HCEC 1CT (cell line): ENCODE results near the gene RPAIN.
"Not testable (repeated sequence)": the region's sequence is repeated elsewhere in the genome, so short reads cannot be mapped to it uniquely, and the experiment has no call there.

Source experiments
- DNase-seq: peaks from one replicate; pipeline ENCODE4 v3.0.0-alpha.2; 2017

The RPAIN gene

GRCh38 chr17:5430413-5430999 is 10.5 kb downstream of the RPAIN start:
- no peak for DNase-seq

GRCh38 chr17:5431234-5431633 is 11.3 kb downstream of the RPAIN start:
- DNase-seq: not testable (repeated sequence)

- DNase-seq: no peak
These were observed 12.1 kb downstream of the RPAIN start for GRCh38 chr17:5431949-5432556.

GRCh38 chr17:5434984-5435383 is 15.0 kb downstream of the RPAIN start:
- DNase-seq: no peak

- DNase-seq: not testable (repeated sequence)
These were observed 15.9 kb downstream of the RPAIN start for GRCh38 chr17:5435781-5436315.

- DNase-seq: peak; percentile 47
These were observed 17.8 kb downstream of the RPAIN start for GRCh38 chr17:5437721-5438317.

- peak; percentile 89 for DNase-seq
These were observed 18.9 kb downstream of the RPAIN start, which contains the start of gene C1QBP for GRCh38 chr17:5438716-5439445. Gene C1QBP (minus strand): TSS chr17:5439155. CDS start chr17:5439073, 82 bp downstream.

- no peak for DNase-seq
These were observed 19.4 kb downstream of the RPAIN start for GRCh38 chr17:5439446-5439764.

GRCh38 chr17:5443728-5444127 is 23.7 kb downstream of the RPAIN start:
- no peak for DNase-seq

GRCh38 chr17:5444209-5444608 is 24.2 kb downstream of the RPAIN start:
- no peak for DNase-seq

GRCh38 chr17:5446786-5447185 is 26.8 kb downstream of the RPAIN start:
- no peak for DNase-seq

- DNase-seq: no peak
These were observed 44.9 kb downstream of the RPAIN start for GRCh38 chr17:5464717-5465507.

GRCh38 chr17:5466295-5466694 is 46.3 kb downstream of the RPAIN start:
- no peak for DNase-seq

- DNase-seq: no peak
These were observed 47.4 kb downstream of the RPAIN start for GRCh38 chr17:5467416-5467815.

GRCh38 chr17:5468075-5468473 is 48.1 kb downstream of the RPAIN start:
- DNase-seq: no peak

GRCh38 chr17:5472511-5472910 is 52.5 kb downstream of the RPAIN start:
- peak; percentile 10 for DNase-seq

GRCh38 chr17:5473906-5474305 is 53.9 kb downstream of the RPAIN start:
- no peak for DNase-seq

- no peak for DNase-seq
These were observed 59.0 kb downstream of the RPAIN start for GRCh38 chr17:5478992-5479391.

GRCh38 chr17:5480962-5481361 is 61.0 kb downstream of the RPAIN start:
- DNase-seq: no peak

GRCh38 chr17:5481451-5481850 is 61.5 kb downstream of the RPAIN start:
- DNase-seq: no peak
